Amniotic epithelial cell (primary cell): ENCODE results near the gene BIRC3.
"Not testable (repeated sequence)": the region's sequence is repeated elsewhere in the genome, so short reads cannot be mapped to it uniquely, and the experiment has no call there.

ENCODE experiments used
- DNase-seq: peaks from one replicate; pipeline ENCODE4 v3.0.0-alpha.2; 2010; ENCODE audit warnings: low read depth

The BIRC3 gene

DNA sequence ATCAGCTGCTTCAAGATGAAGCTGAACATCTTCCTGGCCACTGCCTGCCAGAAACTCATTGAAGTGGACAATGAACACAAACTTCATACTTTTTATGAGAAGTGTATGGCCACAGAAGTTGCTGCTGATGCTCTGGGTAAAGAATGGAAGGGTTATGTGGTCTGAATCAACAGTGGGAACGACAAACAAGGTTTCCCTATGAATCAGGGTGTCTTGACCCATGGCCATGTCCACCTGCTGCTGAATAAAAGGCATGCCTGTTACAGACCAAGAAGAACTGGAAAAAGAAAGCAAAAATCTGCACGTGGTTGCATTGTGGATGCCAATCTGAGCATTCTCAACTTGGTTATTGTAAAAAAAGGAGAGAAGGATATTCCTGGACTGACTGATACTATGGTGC, 22.2 kb upstream of the BIRC3 start:
- DNase-seq, result no peak

DNA sequence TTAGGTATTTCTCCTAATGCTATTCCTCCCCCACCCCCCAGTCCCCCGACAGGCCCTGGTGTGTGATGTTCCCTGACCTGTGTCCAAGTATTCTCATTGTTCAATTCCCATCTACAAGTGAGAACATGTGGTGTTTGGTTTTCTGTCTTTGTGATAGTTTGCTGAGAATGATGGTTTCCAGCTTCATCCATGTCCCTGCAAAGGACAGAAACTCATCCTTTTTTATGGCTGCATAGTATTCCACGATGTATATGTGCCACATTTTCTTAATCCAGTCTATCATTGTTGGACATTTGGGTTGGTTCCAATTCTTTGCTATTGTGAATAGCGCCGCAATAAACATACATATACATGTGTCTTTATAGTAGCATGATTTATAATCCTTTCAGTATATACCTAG, 20.5 kb upstream of the BIRC3 start:
- not testable (repeated sequence) for DNase-seq

DNA sequence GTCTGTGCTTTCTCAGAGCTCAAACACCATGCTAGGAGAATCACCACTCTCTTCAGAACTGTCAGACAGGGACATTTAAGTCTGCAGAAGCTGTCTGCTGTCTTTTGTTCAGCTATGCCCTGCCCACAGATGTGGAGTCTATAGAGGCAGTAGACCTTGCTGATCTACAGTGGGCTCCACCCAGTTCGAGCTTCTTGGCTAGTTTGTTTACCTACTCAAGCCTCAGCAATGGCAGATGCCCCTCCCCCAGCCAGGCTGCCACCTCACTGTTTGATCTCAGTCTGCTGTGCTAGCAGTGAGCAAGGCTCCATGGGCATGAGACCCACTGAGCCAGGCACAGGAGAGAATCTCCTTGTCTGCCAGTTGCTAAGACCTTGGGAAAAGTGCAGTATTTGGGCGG, 16.4 kb upstream of the BIRC3 start:
- DNase-seq, result not testable (repeated sequence)

DNA sequence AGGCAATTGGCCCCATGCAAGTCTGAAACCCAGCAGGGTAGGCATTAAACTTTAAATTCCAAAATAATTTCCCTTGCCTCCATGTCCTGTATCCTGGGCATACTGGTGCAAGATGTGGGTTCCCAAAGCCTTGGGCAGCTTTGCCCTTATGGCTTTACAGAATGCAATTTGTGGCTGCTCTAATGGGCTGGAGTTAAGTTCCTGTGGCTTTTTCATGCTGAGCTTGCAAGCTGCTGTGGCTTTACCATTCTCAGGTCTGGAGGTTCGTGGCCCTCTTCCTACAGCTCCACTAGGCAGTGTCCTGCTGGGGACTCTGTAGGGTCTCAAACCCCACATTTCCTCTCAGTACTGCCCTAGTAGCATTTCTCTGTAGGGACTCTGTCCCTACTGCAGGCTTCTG, 15.0 kb upstream of the BIRC3 start:
- no peak for DNase-seq

DNA sequence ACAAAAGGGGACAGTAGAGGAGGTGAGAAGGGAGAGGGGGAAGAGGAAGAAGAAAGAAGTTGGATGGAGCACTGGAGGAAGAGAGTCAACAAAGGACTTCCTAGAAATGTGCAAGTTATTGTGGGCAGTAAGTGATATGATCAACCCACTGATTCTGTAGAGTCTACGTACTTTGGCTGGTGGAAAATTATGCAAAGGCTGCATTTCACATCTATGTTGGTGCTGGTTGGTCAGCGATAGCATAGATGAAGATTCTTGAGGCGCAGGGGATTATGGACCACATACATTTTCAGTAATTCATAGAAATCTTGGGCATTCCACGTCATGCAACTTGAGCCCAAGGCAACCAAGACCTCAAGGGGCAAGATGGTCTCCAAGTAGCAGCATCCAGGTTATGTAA, 12.6 kb upstream of the BIRC3 start:
- no peak for DNase-seq

DNA sequence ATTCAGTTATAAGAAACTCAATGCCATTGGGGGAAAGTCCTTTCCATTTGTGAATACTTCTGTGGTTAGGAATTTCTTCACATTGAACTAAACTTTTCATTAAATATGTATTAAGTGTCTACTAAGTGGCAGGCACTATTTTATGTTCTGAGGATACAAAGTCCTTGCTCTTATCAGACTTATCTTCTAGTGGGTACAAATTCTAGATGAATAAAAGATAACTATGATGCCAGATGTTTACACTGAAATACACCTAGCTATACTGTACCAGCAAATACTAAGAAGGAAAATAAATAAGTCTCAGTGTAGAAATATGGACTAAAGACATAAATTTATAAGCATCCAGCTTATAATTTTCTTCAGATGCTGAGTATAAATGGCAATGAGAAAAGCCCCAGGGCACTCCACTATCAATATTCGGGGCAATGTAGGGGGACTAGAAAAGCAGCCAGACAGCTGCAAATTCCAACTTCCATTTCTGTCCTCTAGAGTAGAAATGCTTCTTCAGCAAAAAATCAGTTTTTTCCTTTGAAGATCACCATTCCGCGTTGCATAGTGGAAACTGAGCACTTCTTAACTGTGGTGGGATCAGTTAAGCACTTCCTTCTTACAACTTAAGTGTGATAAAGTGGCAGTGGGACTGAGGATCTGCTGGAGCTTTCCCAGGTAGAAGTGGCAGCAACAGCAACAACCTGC, 11.8 kb upstream of the BIRC3 start:
- DNase-seq, result no peak

DNA sequence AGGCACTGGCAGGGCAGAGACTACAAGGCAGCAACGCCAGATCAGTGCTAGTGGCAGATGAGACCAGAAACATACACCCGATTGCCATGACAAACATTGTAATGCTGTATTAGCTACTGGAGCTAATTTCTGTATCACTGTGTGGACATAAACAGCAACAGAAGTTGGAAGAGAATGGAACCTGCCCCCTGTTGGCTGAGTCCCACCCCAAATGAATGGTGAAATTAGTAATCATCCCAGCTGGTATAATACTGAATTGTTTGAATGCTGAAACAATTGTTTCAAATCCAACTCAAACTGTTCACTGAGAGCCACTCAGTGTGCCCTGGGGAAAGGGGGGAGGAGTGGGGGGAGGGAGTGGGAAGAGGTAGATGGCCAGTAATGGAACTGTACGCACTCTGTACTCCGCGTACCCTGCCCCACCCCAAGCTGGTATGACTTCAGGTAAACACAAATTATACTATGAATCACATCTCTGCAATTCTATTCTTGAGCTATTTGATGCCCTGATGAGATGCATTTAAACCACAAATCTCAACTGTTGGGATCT, 11.2 kb upstream of the BIRC3 start:
- no peak for DNase-seq

DNA sequence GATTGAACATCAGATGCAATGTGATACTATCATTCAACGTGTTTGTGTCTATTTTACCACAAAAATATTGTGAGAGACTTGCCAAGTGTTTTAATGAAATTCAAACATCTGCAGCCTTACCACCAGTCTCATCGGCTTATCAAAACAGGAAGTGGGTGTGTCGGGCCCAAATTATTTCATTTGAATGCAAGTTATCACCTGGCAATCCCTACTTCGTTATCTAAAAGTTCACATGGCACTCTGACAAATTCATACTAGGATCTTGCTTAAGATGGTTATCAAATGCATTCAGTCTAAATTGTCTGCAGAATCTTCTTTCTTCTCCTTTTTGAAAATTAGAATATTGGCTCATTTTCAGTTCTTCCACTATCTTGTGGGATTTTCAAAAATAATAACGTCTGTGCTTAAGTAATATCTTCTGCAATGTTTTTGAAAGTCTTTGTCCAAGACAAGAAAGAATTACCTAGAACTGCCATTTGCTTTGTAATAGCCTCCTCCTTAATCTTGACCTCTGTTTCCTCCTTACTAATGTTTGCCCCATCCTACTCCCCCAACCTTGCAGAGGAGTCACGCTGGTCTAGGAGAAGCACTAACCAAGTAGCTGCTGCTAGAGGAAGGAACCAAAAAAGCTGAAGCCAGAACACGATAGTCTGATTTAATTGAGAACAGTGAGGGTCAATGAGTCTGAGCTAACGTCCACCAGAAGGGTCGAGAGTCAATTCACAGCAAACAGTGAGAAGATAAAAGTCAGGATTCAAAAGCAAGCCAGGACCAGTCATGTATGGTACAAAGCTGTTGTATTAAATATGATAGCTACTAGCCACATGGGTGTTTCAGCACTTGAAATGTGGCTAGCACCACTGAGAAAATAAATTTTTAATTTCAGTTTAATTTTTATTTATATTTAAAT, 10.2 kb upstream of the BIRC3 start:
- DNase-seq, result no peak

DNA sequence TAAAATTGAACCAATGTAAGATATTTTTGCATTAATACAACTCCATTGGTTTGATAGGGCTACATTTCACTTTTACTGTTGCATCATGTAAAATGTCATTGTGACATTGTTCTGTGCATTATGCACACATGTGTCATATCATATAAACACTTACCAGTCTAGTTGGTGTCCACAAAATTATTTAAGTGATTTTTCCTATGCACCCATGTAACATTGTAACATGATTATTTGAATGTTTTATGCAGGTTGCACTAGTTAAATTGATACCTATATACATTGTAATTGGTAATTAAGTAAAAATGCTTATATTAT, 9.6 kb upstream of the BIRC3 start:
- no peak for DNase-seq

DNA sequence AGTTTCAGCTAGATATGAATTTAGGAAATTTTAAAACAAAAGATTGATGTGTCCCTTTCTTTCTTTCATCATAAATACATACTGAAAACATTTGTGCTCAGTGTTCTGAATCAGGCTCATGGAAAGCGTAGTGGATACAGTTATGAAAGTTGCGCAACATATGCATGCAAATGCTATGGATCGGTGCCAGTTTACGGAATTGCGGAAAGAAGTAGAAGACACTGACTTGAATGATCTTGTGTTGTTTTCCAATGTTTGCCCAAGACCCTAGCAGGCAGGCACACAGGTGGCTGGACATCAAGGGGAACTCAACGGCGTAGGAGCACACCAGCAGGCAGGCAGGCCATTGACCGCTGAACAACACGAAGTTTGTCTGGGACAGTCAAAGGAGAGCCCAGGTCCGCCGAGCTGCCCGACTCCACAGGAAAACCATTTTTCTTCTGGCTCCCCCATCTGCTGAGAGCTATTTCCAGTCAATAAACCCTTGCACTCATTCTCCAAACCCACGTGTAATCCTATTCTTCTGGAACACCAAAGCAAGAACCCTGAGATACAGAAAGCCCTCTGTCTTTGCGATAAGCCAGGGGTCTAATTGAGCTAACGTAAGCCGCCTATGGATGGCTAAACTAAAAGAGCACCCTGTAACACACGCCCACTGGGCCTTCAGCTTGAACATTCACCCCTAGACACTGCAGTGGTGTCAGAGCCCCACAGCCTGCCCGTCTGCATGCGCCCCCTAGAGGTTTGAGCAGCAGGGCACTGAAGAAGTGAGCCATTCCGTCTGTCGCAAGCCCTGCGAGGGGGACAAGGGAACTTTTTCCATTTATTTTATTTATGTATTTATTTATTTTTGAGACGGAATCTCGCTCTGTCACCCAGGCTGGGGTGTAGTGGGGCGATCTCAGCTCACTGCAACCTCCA, 7.4 kb upstream of the BIRC3 start:
- DNase-seq, result no peak

DNA sequence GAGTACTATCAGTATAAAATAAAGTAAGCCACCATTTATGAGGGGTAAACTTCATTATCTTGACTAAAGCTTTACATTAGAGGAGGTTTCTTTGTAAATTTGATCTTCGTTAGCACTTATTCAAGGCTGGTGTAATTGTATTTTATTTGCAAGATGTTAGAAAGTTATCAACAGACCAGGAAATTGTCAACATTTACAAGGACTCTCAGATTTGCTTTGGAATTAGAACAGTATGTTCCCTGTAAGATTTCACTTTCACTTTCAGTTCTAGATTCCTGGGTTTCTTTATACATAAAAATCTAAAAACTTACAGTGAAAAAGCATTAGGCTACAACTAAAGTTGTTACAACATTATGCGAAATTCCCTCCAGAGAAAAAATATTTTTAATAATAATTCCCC, 4.6 kb upstream of the BIRC3 start:
- peak; percentile 51 for DNase-seq

DNA sequence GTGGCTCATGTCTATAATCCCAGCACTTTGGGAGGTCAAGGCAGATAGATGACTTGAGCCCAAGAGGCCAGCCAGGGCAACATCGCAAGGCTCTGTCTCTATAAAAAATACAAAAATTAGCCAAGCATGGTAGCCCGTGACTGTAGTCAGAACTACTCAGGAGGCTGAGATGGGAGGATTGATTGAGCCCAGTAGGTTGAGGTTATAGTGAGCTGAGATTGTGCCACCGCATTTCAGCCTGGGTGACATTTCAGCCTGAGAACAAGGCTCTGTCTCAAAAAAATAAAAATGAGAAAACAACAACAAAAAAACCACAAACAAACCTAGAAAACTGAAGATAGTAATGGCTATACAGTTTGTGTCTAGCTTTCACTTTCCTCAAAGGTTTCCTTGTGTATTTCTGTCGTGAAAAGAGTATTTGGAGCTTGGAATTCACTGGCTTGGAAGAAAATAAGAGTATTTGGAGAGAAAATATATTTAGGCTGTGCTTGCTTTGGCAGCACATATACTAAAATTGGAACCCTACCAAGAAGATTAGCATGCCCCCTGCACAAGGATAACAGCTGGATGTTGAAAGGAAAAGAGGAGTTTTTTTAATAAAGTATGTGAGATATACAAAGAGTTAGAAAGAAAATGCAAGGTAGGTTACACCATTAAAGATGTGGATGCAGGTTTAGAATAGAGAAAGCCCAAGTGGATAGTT, 3.9 kb upstream of the BIRC3 start:
- no peak for DNase-seq

DNA sequence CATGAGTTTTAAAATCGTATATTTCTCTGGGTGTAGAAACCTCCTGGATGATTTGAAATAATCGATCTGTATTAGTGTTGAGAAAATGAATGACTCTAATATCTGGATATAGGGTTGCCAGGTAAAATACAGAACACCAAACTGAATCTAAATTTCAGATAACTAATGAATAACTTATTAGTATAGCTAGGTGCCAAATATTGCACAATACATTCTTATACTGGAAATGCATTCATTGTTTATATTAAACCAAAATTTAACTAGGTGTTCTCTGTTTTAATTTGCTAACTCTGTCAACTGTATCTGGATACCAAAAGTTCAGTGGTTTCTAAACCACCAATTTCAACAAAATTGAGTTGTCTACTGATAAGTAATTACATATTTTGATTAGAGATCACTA, 2.5 kb upstream of the BIRC3 start:
- no peak for DNase-seq

DNA sequence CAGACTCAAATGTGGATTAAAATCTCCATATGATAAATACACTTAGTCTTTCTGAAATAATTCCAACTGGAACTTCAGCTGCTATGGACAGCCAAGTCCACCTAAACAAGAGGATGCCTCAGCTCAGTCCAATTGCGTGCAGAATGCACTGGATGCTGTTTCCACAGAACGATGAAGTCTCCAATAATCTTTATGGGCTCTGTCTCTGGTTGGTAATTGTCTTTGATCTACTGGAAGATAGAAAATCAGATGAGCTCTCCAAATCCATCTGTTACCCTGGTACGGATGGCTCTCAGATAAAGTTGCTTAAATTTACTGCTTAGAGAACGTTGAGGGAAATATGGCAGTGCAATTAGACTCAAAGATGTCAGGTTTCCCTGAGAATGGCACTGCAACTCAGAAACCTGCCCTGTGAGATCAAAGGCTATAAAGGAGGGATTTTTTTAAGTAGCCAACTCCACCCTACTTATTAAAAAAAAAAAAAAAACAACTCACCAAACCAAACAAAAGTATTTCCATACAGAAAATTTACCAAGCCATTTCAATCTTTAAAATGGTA, 859 bp upstream of the BIRC3 start:
- DNase-seq, result no peak

DNA sequence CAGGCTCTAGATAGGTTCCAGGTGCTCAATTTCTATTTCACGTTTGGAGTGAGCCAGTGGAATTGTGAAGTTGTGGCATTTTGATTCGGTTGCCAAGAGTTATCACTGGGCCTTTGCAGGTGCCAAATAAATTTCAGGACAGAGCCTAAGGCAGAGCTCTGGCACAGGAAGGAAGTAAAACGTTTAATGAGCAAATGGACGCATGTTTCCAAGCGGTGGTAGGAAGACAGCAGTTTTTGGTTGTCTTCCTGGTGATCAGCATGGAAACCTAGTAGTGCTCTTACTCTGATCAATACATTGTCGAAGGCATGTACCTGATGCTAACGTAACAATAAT, 452 bp downstream of the BIRC3 start:
- DNase-seq, result no peak

DNA sequence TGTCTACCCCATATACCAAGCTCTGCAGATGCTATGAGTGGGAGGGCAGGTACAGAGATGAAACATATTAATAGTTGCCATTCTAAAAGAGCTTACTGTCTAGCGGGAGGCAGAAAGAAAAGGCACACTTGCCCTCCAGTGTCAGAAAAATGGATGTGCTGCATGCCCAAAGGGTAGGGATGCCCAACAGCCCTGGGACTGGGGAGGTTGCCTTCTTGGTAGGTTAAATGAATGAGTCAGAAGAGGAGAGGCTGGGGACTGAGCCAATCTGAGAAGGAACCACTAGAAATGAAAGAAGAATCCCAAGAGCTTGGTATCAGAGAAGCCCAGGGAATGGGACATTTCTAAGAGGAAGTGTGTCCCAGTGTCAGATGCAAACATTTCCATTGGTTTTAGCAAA, 1.2 kb downstream of the BIRC3 start:
- DNase-seq, result no peak

DNA sequence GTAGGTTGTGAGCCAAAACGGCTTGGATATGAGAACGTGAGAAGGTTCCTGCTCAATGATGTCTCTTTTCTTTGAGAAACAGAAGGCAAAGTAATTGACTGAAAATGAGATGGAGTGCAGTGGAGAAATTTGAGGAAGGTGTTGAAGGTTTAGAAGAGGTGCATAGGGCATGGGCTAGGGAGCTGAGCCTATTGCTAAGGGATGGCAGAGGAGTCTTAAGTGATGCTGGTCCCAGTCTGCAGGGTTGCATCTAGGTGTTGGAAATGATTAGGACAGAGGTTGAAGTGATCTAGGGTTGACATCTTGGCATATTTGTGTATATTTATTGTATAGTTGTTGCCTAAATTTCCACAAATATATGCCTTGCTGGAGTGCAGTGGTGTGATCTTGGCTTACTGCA, 2.3 kb downstream of the BIRC3 start:
- no peak for DNase-seq

DNA sequence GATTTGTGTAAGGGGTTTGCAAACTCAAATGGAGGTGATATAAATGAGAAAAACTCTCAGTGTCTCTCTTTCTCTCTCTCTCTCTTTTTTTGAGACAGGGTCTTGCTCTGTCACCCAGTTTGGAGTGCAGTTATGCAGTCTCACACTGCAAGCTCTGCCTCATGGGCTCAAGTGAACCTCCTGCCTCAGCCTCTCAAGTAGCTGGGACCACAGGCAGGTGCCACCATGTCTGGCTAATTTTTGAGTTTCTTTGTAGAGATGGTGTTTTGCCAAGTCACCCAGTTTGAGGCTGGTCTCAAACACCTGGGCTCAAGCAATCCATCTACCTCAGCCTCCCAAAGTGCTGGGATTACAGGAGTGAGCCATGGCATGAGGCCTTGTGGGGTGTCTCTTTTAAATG, 2.9 kb downstream of the BIRC3 start:
- DNase-seq, result no peak

DNA sequence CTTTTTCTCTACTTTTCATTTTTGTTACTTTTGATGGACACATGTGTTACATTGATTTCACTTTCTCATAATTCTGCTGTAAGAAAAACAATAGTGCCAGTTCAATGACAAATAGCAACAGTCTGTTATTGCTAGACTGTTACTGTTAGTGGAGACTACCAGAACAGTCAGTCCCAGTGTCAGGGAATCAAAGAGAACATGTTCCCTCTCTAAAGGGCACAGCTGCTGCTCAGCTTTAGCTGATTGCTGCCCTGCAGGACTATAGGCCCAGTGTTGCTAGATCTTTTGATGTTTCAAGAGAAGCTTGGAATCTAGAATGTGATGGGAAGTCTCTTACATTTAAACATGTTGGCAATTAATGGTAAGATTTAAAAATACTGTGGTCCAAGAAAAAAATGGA, 3.4 kb downstream of the BIRC3 start:
- DNase-seq, result no peak

DNA sequence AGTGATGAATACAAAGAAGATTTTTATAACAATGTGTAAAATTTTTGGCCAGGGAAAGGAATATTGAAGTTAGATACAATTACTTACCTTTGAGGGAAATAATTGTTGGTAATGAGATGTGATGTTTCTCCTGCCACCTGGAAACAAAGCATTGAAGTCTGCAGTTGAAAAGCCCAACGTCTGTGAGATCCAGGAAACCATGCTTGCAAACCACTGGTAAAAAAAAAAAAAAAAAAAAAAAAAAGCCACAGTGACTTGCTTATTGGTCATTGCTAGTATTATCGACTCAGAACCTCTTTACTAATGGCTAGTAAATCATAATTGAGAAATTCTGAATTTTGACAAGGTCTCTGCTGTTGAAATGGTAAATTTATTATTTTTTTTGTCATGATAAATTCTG, 5.3 kb downstream of the BIRC3 start:
- DNase-seq, result no peak

DNA sequence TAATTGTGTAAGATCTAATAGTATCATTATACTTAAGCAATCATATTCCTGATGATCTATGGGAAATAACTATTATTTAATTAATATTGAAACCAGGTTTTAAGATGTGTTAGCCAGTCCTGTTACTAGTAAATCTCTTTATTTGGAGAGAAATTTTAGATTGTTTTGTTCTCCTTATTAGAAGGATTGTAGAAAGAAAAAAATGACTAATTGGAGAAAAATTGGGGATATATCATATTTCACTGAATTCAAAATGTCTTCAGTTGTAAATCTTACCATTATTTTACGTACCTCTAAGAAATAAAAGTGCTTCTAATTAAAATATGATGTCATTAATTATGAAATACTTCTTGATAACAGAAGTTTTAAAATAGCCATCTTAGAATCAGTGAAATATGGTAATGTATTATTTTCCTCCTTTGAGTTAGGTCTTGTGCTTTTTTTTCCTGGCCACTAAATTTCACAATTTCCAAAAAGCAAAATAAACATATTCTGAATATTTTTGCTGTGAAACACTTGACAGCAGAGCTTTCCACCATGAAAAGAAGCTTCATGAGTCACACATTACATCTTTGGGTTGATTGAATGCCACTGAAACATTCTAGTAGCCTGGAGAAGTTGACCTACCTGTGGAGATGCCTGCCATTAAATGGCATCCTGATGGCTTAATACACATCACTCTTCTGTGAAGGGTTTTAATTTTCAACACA, 6.4 kb downstream of the BIRC3 start:
- DNase-seq, result peak; percentile 83
